ENCODE results near the gene CD82.
"Not testable (repeated sequence)": the region's sequence is repeated elsewhere in the genome, so short reads cannot be mapped to it uniquely, and the experiment has no call there.

CD82 gene

DNA sequence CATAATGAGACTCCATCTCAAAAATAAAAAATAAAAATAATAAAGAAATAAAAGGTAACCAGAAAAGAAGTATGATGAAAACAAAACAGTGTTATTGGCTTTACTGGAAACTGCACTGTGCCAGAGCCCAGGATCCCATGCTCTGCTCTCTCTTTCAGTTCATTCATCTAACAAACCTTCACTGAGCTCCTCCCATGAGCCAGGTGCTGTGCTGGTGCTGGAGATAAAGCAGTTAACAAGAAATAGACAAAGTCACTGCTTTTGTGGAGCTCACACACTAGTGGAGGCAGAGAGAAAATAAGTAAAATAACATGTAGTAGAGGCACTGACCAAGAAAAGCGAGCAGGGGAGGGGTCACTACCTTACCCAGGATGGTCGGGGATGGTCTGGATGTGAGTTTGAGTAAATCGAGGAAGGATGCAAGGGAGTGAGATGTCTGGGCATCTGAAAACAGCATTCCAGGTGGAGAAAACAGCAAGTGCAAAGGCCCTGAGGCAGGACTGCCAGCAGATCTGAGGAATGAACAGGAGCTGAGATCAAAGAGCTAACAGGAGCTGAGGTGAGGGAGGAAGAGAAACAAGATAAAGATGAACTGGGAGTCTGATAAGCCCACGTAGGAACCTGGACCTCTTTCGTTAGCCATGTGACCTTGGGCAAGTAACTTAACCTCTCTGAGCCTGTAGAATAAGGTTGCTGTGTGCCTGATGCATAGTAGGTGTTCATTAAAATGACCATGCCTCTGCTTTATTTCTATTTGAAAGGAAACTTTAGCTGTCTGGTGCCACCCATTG lies 31.3 kb upstream of the CD82 start:
- Histone ChIP-seq H3K4me3 (ENCODE audit: insufficient read depth, low read depth, low read length) (no peak overlapping the region), H3K36me3 (ENCODE audit: control insufficient read depth, insufficient read depth, low read length) (no peaks in the 10 kb centered on the region), H3K4me1 (ENCODE audit: control insufficient read depth, insufficient read depth, low read length) (no peaks in the 10 kb centered on the region), H3K27me3 (ENCODE audit: control insufficient read depth, insufficient read depth, low read length, poor library complexity, severe bottlenecking) (peaks cover 8% of the 10 kb centered on the region), H3K27ac (ENCODE audit: insufficient read depth, low read depth, low read length, poor library complexity, severe bottlenecking) (no peak overlapping the region), H3K9me3 (ENCODE audit: control insufficient read depth, low read length) (no peaks in the 10 kb centered on the region)
- 93% methylated on average over 5 of the region's 5 CpGs for WGBS, 2 experiments

- Histone ChIP-seq H3K4me3 (ENCODE audit: insufficient read depth, low read depth, low read length) (no peak overlapping the region), H3K27ac (ENCODE audit: insufficient read depth, low read depth, low read length, poor library complexity, severe bottlenecking) (no peak overlapping the region), H3K27me3 (ENCODE audit: control insufficient read depth, insufficient read depth, low read length, poor library complexity, severe bottlenecking) (peaks cover 8% of the 10 kb centered on the region), H3K4me1 (ENCODE audit: control insufficient read depth, insufficient read depth, low read length) (peaks cover 11% of the 10 kb centered on the region), H3K36me3 (ENCODE audit: control insufficient read depth, insufficient read depth, low read length) (no peaks in the 10 kb centered on the region), H3K9me3 (ENCODE audit: control insufficient read depth, low read length) (no peaks in the 10 kb centered on the region)
- 82 to 87% methylated on average over 16 of the region's 16 CpGs for WGBS, 2 experiments
These were observed 30.1 kb upstream of the CD82 start for GRCh38 chr11:44535191-44535980.

GRCh38 chr11:44536788-44537516 lies 28.5 kb upstream of the CD82 start:
- no peak overlapping the region for H3K27ac ChIP-seq (ENCODE audit: insufficient read depth, low read depth, low read length, poor library complexity, severe bottlenecking)
- H3K27me3 ChIP-seq (ENCODE audit: control insufficient read depth, insufficient read depth, low read length, poor library complexity, severe bottlenecking): peaks cover 8% of the 10 kb centered on the region
- H3K9me3 ChIP-seq (ENCODE audit: control insufficient read depth, low read length): no peaks in the 10 kb centered on the region
- 87 to 88% methylated on average over 20 of the region's 20 CpGs for WGBS, 2 experiments
- H3K36me3 ChIP-seq (ENCODE audit: control insufficient read depth, insufficient read depth, low read length): no peaks in the 10 kb centered on the region
- H3K4me3 ChIP-seq (ENCODE audit: insufficient read depth, low read depth, low read length): no peak overlapping the region
- H3K4me1 ChIP-seq (ENCODE audit: control insufficient read depth, insufficient read depth, low read length): peaks cover 14% of the 10 kb centered on the region

GRCh38 chr11:44537679-44538078 lies 27.8 kb upstream of the CD82 start:
- WGBS, 2 experiments: 87 to 88% methylated on average over 9 of the region's 9 CpGs
- Histone ChIP-seq H3K27me3 (ENCODE audit: control insufficient read depth, insufficient read depth, low read length, poor library complexity, severe bottlenecking) (peaks cover 8% of the 10 kb centered on the region), H3K27ac (ENCODE audit: insufficient read depth, low read depth, low read length, poor library complexity, severe bottlenecking) (no peak overlapping the region), H3K4me3 (ENCODE audit: insufficient read depth, low read depth, low read length) (no peak overlapping the region), H3K4me1 (ENCODE audit: control insufficient read depth, insufficient read depth, low read length) (peaks cover 14% of the 10 kb centered on the region), H3K9me3 (ENCODE audit: control insufficient read depth, low read length) (no peaks in the 10 kb centered on the region), H3K36me3 (ENCODE audit: control insufficient read depth, insufficient read depth, low read length) (no peaks in the 10 kb centered on the region)

- Histone ChIP-seq H3K27me3 (ENCODE audit: control insufficient read depth, insufficient read depth, low read length, poor library complexity, severe bottlenecking) (peaks cover 8% of the 10 kb centered on the region), H3K36me3 (ENCODE audit: control insufficient read depth, insufficient read depth, low read length) (no peaks in the 10 kb centered on the region), H3K4me3 (ENCODE audit: insufficient read depth, low read depth, low read length) (no peak overlapping the region), H3K27ac (ENCODE audit: insufficient read depth, low read depth, low read length, poor library complexity, severe bottlenecking) (no peak overlapping the region), H3K9me3 (ENCODE audit: control insufficient read depth, low read length) (no peaks in the 10 kb centered on the region), H3K4me1 (ENCODE audit: control insufficient read depth, insufficient read depth, low read length) (peaks cover 14% of the 10 kb centered on the region)
- 36 to 37% methylated on average over 21 of the region's 21 CpGs for WGBS, 2 experiments
These were observed 26.9 kb upstream of the CD82 start for GRCh38 chr11:44538375-44539054.

- Histone ChIP-seq H3K9me3 (ENCODE audit: control insufficient read depth, low read length) (no peaks in the 10 kb centered on the region), H3K4me1 (ENCODE audit: control insufficient read depth, insufficient read depth, low read length) (peaks cover 14% of the 10 kb centered on the region), H3K36me3 (ENCODE audit: control insufficient read depth, insufficient read depth, low read length) (no peaks in the 10 kb centered on the region), H3K27me3 (ENCODE audit: control insufficient read depth, insufficient read depth, low read length, poor library complexity, severe bottlenecking) (peaks cover 8% of the 10 kb centered on the region), H3K27ac (ENCODE audit: insufficient read depth, low read depth, low read length, poor library complexity, severe bottlenecking) (no peak overlapping the region), H3K4me3 (ENCODE audit: insufficient read depth, low read depth, low read length) (no peak overlapping the region)
- WGBS, 2 experiments: 30 to 32% methylated on average over 7 of the region's 7 CpGs
These were observed 25.5 kb upstream of the CD82 start for GRCh38 chr11:44539971-44540370.

- Histone ChIP-seq H3K36me3 (ENCODE audit: control insufficient read depth, insufficient read depth, low read length) (no peaks in the 10 kb centered on the region), H3K9me3 (ENCODE audit: control insufficient read depth, low read length) (no peaks in the 10 kb centered on the region), H3K27ac (ENCODE audit: insufficient read depth, low read depth, low read length, poor library complexity, severe bottlenecking) (no peak overlapping the region), H3K27me3 (ENCODE audit: control insufficient read depth, insufficient read depth, low read length, poor library complexity, severe bottlenecking) (peaks cover 8% of the 10 kb centered on the region), H3K4me1 (ENCODE audit: control insufficient read depth, insufficient read depth, low read length) (peaks cover 14% of the 10 kb centered on the region), H3K4me3 (ENCODE audit: insufficient read depth, low read depth, low read length) (no peak overlapping the region)
- 45 to 50% methylated on average over 2 of the region's 2 CpGs for WGBS, 2 experiments
These were observed 24.8 kb upstream of the CD82 start for GRCh38 chr11:44540667-44541066.

GRCh38 chr11:44542372-44542771 lies 23.1 kb upstream of the CD82 start:
- Histone ChIP-seq H3K27me3 (ENCODE audit: control insufficient read depth, insufficient read depth, low read length, poor library complexity, severe bottlenecking) (peaks cover 8% of the 10 kb centered on the region), H3K27ac (ENCODE audit: insufficient read depth, low read depth, low read length, poor library complexity, severe bottlenecking) (no peak overlapping the region), H3K4me1 (ENCODE audit: control insufficient read depth, insufficient read depth, low read length) (peaks cover 14% of the 10 kb centered on the region), H3K4me3 (ENCODE audit: insufficient read depth, low read depth, low read length) (no peak overlapping the region), H3K36me3 (ENCODE audit: control insufficient read depth, insufficient read depth, low read length) (no peaks in the 10 kb centered on the region), H3K9me3 (ENCODE audit: control insufficient read depth, low read length) (no peaks in the 10 kb centered on the region)
- WGBS, 2 experiments: 91 to 93% methylated on average over 3 of the region's 3 CpGs

GRCh38 chr11:44546984-44547383 lies 18.5 kb upstream of the CD82 start:
- 94 to 99% methylated on average over 4 of the region's 4 CpGs for WGBS, 2 experiments
- not testable (repeated sequence) for H3K4me3 ChIP-seq (ENCODE audit: insufficient read depth, low read depth, low read length); H3K4me1 ChIP-seq (ENCODE audit: control insufficient read depth, insufficient read depth, low read length)

More at GRCh38 chr11:44546984-44547383, 18.5 kb upstream of the CD82 start:
- H3K27ac ChIP-seq (ENCODE audit: insufficient read depth, low read depth, low read length, poor library complexity, severe bottlenecking); H3K9me3 ChIP-seq (ENCODE audit: control insufficient read depth, low read length); H3K27me3 ChIP-seq (ENCODE audit: control insufficient read depth, insufficient read depth, low read length, poor library complexity, severe bottlenecking); H3K36me3 ChIP-seq (ENCODE audit: control insufficient read depth, insufficient read depth, low read length): not testable (repeated sequence)
